HepG2 (cell line): ENCODE results near the gene ANKIB1. TPM values are rescaled to one million over a fixed set of nuclear protein-coding genes. Genes with fewer than 3 reads are reported as not detected.
A peak's percentile ranks its signal among the peaks of the same experiment; 100 is the strongest.

Experiments used
- ATAC-seq: fragments of 200-7000 bp; cut with Tn5 transposase; 3 replicates; pipeline ENCODE4 v1.9.1; 2020; ENCODE audit warnings: mild to moderate bottlenecking, moderate library complexity
- BruUV-seq: library from RNA; stranded (reverse); fragments of 400-500 nt; replicated peaks from 2 replicates; lab custom pipeline; 2021; lab: Mats Ljungman, UMichigan
- CTCF ChIA-PET: fragments of 300-600 bp; formaldehyde crosslinking; extraction: SDS; loops from one replicate; lab custom pipeline; 2021; ENCODE audit warnings: low total read pairs, inconsistent platforms, low intra/inter-chr PET ratio; lab: Yijun Ruan, JAX
- POLR2A ChIA-PET: fragments of 350-600 bp; sonication (Branson Sonifier 250); formaldehyde crosslinking; loops from one replicate; lab custom pipeline; 2020; ENCODE audit warnings: antibody characterized with exemption, inconsistent platforms; lab: Yijun Ruan, JAX
- DNase-seq: peaks from one replicate; pipeline ENCODE4 v3.0.0-alpha.2; 2015; ENCODE audit warnings: low spot score
- FAIRE-seq: peaks from 3 replicates; lab custom pipeline; 2011; peaks lifted over from hg19 to GRCh38; lab: Jason Lieb, UNC
- H2AFZ ChIP-seq: one replicate; pipeline ENCODE4 v1.6.1; 2011; ENCODE audit warnings: low read length, inconsistent platforms
- H3K27ac ChIP-seq: fragments of 300-600 bp; 3 replicates; pipeline ENCODE4 v1.8.0; 2011; ENCODE audit warnings: mixed run types, mild to moderate bottlenecking, mixed read lengths, low read length, inconsistent platforms; ENCODE audit not compliant: insufficient read depth; ENCODE audit errors: extremely low read length
- H3K27me3 ChIP-seq, 2 experiments: fragments of 200-600 bp in 1 of 2; 2 replicates in 1 of 2; 3 replicates in 1 of 2; pipeline versions ENCODE4 v1.6.0 to v1.8.0; 2011; ENCODE audit warnings: low read length in 2 of 2, mild to moderate bottlenecking in 2 of 2, moderate library complexity in 2 of 2, inconsistent platforms in 1 of 2; ENCODE audit not compliant: insufficient read depth in 2 of 2, control insufficient read depth in 1 of 2
- H3K36me3 ChIP-seq, 2 experiments: fragments of 200-600 bp in 1 of 2; replicated peaks in 1 of 2; 2 replicates in 1 of 2; 3 replicates in 1 of 2; pipeline versions ENCODE4 v1.5.1 to v1.8.0; 2011; ENCODE audit warnings: low read length in 2 of 2, inconsistent platforms in 1 of 2; ENCODE audit not compliant: insufficient read depth in 2 of 2, control insufficient read depth in 1 of 2
- H3K4me1 ChIP-seq: 2 replicates; pipeline ENCODE4 v1.5.1; 2012; ENCODE audit warnings: low read length, inconsistent platforms; ENCODE audit not compliant: insufficient read depth
- H3K4me2 ChIP-seq: 2 replicates; pipeline ENCODE4 v1.6.0; 2011; ENCODE audit warnings: low read depth, low read length, inconsistent platforms
- H3K4me3 ChIP-seq, 3 experiments: fragments of 200-600 bp in 1 of 3; sonication (generic), shearing (Covaris generic) in 1 of 3; replicated peaks in 1 of 3; 2 replicates each; pipeline ENCODE4 v1.5.1; 2011 to 2016; ENCODE audit warnings: low read length in 3 of 3, inconsistent platforms in 2 of 3, low read depth in 2 of 3, mild to moderate bottlenecking in 2 of 3, control low read depth in 1 of 3, mixed read lengths in 1 of 3; ENCODE audit not compliant: insufficient read depth in 1 of 3
- H3K79me2 ChIP-seq: one replicate; pipeline ENCODE4 v1.6.1; 2011; ENCODE audit warnings: low read length, inconsistent platforms; ENCODE audit not compliant: insufficient read depth
- H3K9ac ChIP-seq: 2 replicates; pipeline ENCODE4 v1.6.0; 2011; ENCODE audit warnings: mild to moderate bottlenecking, low read depth, low read length, inconsistent platforms; ENCODE audit not compliant: insufficient read depth
- H3K9me3 ChIP-seq: 2 replicates; pipeline ENCODE4 v1.5.1; 2012; ENCODE audit warnings: mild to moderate bottlenecking, low read length
- H4K20me1 ChIP-seq: 2 replicates; pipeline ENCODE4 v1.6.0; 2011; ENCODE audit warnings: inconsistent platforms, mild to moderate bottlenecking, low read length, moderate library complexity; ENCODE audit not compliant: insufficient read depth
- ATF3 ChIP-seq: sonication (generic); formaldehyde crosslinking; IDR thresholded peaks from 2 replicates; pipeline ENCODE4 v1.4.0; 2020; ENCODE audit warnings: missing genetic modification reagents
- DNMT3B ChIP-seq: conservative IDR thresholded peaks from 2 replicates; pipeline ENCODE4 v1.6.1; 2016; ENCODE audit warnings: missing biosample characterization, control low read depth
- FOXJ3 ChIP-seq: sonication (generic); formaldehyde crosslinking; IDR thresholded peaks from 2 replicates; pipeline ENCODE4 v1.4.0; 2020; ENCODE audit warnings: missing genetic modification reagents, mild to moderate bottlenecking, borderline replicate concordance
- GTF2F1 ChIP-seq: fragments of 150-350 bp; IDR thresholded peaks from 2 replicates; pipeline ENCODE4 v1.6.1; 2014; ENCODE audit warnings: low read length
- NFKB2 ChIP-seq: sonication (generic); formaldehyde crosslinking; IDR thresholded peaks from 2 replicates; pipeline ENCODE4 v1.4.0; 2020; ENCODE audit warnings: missing genetic modification reagents, borderline replicate concordance
- POGK ChIP-seq: sonication (generic); formaldehyde crosslinking; conservative IDR thresholded peaks from 2 replicates; pipeline ENCODE4 v1.8.0; 2022; ENCODE audit warnings: mild to moderate bottlenecking, moderate library complexity, missing genetic modification reagents
- RFX5 ChIP-seq: IDR thresholded peaks from 2 replicates; pipeline ENCODE4 v1.6.1; 2011; ENCODE audit warnings: low read depth, low read length, improper control_type of control experiment
- TSC22D2 ChIP-seq: sonication (generic); formaldehyde crosslinking; IDR thresholded peaks from 2 replicates; pipeline ENCODE4 v1.5.1; 2020; ENCODE audit warnings: missing genetic modification reagents, mild to moderate bottlenecking, borderline replicate concordance
- XBP1 ChIP-seq: sonication (generic); formaldehyde crosslinking; IDR thresholded peaks from 2 replicates; pipeline ENCODE4 v1.5.0; 2020; ENCODE audit warnings: missing genetic modification reagents
- ZBTB42 ChIP-seq: sonication (generic); formaldehyde crosslinking; IDR thresholded peaks from 2 replicates; pipeline ENCODE4 v1.5.0; 2020; ENCODE audit warnings: mild to moderate bottlenecking, missing genetic modification reagents
- ZFY ChIP-seq: sonication (generic); formaldehyde crosslinking; IDR thresholded peaks from 2 replicates; pipeline ENCODE4 v1.4.0; 2020; ENCODE audit warnings: missing genetic modification reagents
- ZKSCAN8 ChIP-seq: IDR thresholded peaks from 2 replicates; pipeline ENCODE4 v1.6.1; 2016; ENCODE audit warnings: borderline replicate concordance, missing genetic modification reagents, missing compliant biosample characterization
- ZNF274 ChIP-seq: sonication (generic); formaldehyde crosslinking; IDR thresholded peaks from 2 replicates; pipeline ENCODE4 v1.5.1; 2020; ENCODE audit warnings: mild to moderate bottlenecking, missing genetic modification reagents
- ZNF281 ChIP-seq: sonication (generic); formaldehyde crosslinking; IDR thresholded peaks from 2 replicates; pipeline ENCODE4 v1.4.0; 2020; ENCODE audit warnings: missing genetic modification reagents, borderline replicate concordance
- ZNF737 ChIP-seq: sonication (generic); formaldehyde crosslinking; IDR thresholded peaks from 2 replicates; pipeline ENCODE4 v1.5.0; 2020; ENCODE audit warnings: missing genetic modification reagents, mild to moderate bottlenecking, borderline replicate concordance
- ZXDC ChIP-seq: sonication (generic); formaldehyde crosslinking; IDR thresholded peaks from 2 replicates; pipeline ENCODE4 v1.5.0; 2020; ENCODE audit warnings: mild to moderate bottlenecking, missing genetic modification reagents
- WGBS: methylation state at CpG from one replicate; pipeline ENCODE4 v1.1.6; 2017; ENCODE audit warnings: low lambda C conversion rate; 5-methylcytosine and 5-hydroxymethylcytosine counted together
- in situ Hi-C: cut with HindIII; loops from 2 replicates; pipeline ENCODE4 v1.10.0; 2017; ENCODE audit warnings: low pct_unique_long_range_greater_than_20kb; ENCODE audit not compliant: extremely low pct_ligation_motif_present
- intact Hi-C: fragments of 100-400 bp; cut with micrococcal nuclease; formaldehyde crosslinking; loops from one replicate; pipeline ENCODE4 v1.10.0; 2022; ENCODE audit not compliant: unreplicated experiment
- polyA plus RNA-seq, 8 experiments: library from polyadenylated mRNA; depleted of rRNA in 3 of 8; stranded (reverse) in 7 of 8; unstranded in 1 of 8; fragments of >200 nt; fragmentation: Illumina TruSeq in 4 of 8; extraction: Trizol in 4 of 8; gene quantifications; 2 replicates each; pipeline versions ENCODE4 v1.2.1 to v1.2.3, GENCODE V29; 2011 to 2016; ENCODE audit warnings: low read depth in 4 of 8, missing spikeins in 1 of 8, mixed read lengths in 1 of 8; ENCODE audit not compliant: insufficient read depth in 1 of 8
- total RNA-seq, 5 experiments: library from RNA; depleted of rRNA; stranded (reverse); fragments of >200 nt; fragmentation: Illumina TruSeq; extraction: Trizol; gene quantifications; 2 replicates each; pipeline ENCODE4 v1.2.3, GENCODE V29; 2016; ENCODE audit warnings: low read depth in 1 of 5

The ANKIB1 gene
- total and polyA plus RNA-seq, 2 of the 13 experiments (the other 11 are each of a cell fraction or from before 2014, with no cell fraction given), result 28.7 to 29.6 TPM

DNA sequence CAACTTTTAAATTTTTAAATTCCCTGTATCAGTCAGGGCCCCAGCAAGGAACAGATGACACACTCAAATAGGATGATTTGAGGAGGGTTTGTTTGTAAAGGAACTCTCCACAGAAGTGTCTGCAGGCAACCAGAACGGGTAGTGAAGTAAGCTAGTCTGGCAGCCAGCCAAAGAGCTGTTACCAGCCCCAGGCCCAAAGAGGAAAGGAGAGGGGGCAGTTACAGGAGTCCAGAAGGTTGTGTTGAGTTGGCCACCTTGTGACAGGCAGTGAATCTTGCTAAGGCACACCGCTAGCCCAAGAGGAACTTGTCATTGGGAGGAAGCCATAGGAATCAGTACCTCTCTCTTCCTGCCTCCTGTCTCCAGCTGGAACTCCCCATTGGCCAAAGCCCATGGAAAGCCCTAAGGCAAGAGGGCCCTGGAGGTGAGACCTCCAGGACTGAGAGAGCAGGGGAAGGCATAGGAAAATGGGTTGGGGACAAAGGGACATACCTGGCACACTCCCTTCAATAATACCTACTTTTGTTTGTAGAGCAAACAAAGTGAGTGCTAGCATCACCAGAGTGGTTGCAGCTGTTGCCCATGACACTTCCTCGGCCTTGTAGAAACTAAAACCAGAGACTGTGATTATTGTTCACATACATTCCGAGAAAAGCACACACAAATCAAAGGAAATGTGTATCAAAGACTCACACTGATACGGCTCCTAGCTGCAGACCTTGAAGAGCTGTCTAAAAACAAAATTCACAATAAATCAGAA, 176.1 kb downstream of the ANKIB1 start:
- H3K79me2 ChIP-seq, result no peaks in the 10 kb centered on the region
- H4K20me1 ChIP-seq, result no peaks in the 10 kb centered on the region
- no peak overlapping the region for H3K27ac ChIP-seq
- H3K9ac ChIP-seq, result no peak overlapping the region
- no peak for ATAC-seq
- H3K27me3 ChIP-seq, result no peaks in the 10 kb centered on the region
- intact Hi-C loops, result loop anchor here (5.0 kb wide), 1 partner anchor 40 kb away; no protein-coding TSS in a partner anchor
- H3K36me3 ChIP-seq, result no peaks in the 10 kb centered on the region
- CTCF ChIA-PET, result no interaction called here
- H3K4me1 ChIP-seq, result peaks cover 21% of the 10 kb centered on the region
- POLR2A ChIA-PET, result interaction anchor here (1.4 kb wide), 1 partner anchor 25 kb away, joined by 3 read pairs; the partner anchor contains the start of gene GATAD1
- H2AFZ ChIP-seq, result no peak overlapping the region
- H3K4me2 ChIP-seq, result peak overlapping the region; percentile 24; the same call in 1 of the 2 replicates
- in situ Hi-C loops, result no loop called here
- 1% methylated on average over 4 of the region's 5 CpGs for WGBS
- DNase-seq, result no peak
- BruUV-seq, result no TSS peak
- no peak for FAIRE-seq
- no peaks in the 10 kb centered on the region for H3K9me3 ChIP-seq
- no peak overlapping the region for H3K4me3 ChIP-seq
- TF ChIP-seq ZNF281 (no peak), ZBTB42 (CRISPR knock-in tag) (no peak), GTF2F1 (no peak), FOXJ3 (CRISPR knock-in tag) (no peak), DNMT3B (no peak), ZXDC (CRISPR knock-in tag) (no peak), ZKSCAN8 (CRISPR knock-in tag) (no peak), NFKB2 (no peak), RFX5 (no peak), ZFY (no peak), XBP1 (no peak), POGK (CRISPR knock-in tag) (no peak), TSC22D2 (CRISPR knock-in tag) (no peak), ZNF274 (CRISPR knock-in tag) (no peak), ATF3 (CRISPR knock-in tag) (no peak), ZNF737 (CRISPR knock-in tag) (no peak)
